Glomerular endothelial cell (primary cell): ENCODE results near the gene TRIM71. TPM values are rescaled to one million over a fixed set of nuclear protein-coding genes. Genes with fewer than 3 reads are reported as not detected.
"Not testable (repeated sequence)": the region's sequence is repeated elsewhere in the genome, so short reads cannot be mapped to it uniquely, and the experiment has no call there.

Experiments used
- DNase-seq: peaks from one replicate; pipeline ENCODE4 v3.0.0-alpha.2; 2011; ENCODE audit warnings: low read depth, low spot score; ENCODE audit errors: extremely low read depth
- total RNA-seq: library from RNA; depleted of rRNA; stranded (reverse); fragments of >200 nt; gene quantifications from 2 replicates; pipeline ENCODE4 v1.2.3, GENCODE V29; 2015

The TRIM71 gene
- total RNA-seq, 1 donor from 2014 or later = not detected

GRCh38 chr3:32913790-32914446 is 96.1 kb downstream of the TRIM71 start:
- DNase-seq = no peak

GRCh38 chr3:32919920-32920319 is 102.1 kb downstream of the TRIM71 start:
- DNase-seq = no peak

- DNase-seq = no peak
These were observed 104.3 kb downstream of the TRIM71 start for GRCh38 chr3:32922078-32922477.

GRCh38 chr3:32930161-32930560 is 112.4 kb downstream of the TRIM71 start:
- DNase-seq = no peak

GRCh38 chr3:32931273-32931672 is 113.5 kb downstream of the TRIM71 start:
- DNase-seq = not testable (repeated sequence)

- DNase-seq = no peak
These were observed 116.4 kb downstream of the TRIM71 start for GRCh38 chr3:32934150-32934742.

- no peak for DNase-seq
These were observed 119.5 kb downstream of the TRIM71 start for GRCh38 chr3:32937331-32937730.

- DNase-seq = not testable (repeated sequence)
These were observed 121.9 kb downstream of the TRIM71 start for GRCh38 chr3:32939531-32940284.

GRCh38 chr3:32940726-32941125 is 122.9 kb downstream of the TRIM71 start:
- DNase-seq = no peak

GRCh38 chr3:32945136-32945535 is 127.3 kb downstream of the TRIM71 start:
- no peak for DNase-seq

GRCh38 chr3:32945598-32945997 is 127.8 kb downstream of the TRIM71 start:
- DNase-seq = not testable (repeated sequence)

GRCh38 chr3:32946973-32947788 is 129.4 kb downstream of the TRIM71 start:
- no peak for DNase-seq

Other genes starting within 250 kb of the TRIM71 start
- 37.6 and 38.4 TPM in 2 replicates for gene DYNC1LI1, start 247.1 kb upstream of the TRIM71 start, total RNA-seq
- 13.6 and 21.4 TPM in 2 replicates for gene CNOT10, start 132.8 kb upstream of the TRIM71 start, total RNA-seq
- 0.64 and 0.78 TPM in 2 replicates for gene CCR4, start 133.6 kb downstream of the TRIM71 start, total RNA-seq